ENCODE measurements around the gene HSPA2. TPM values are rescaled to one million over a fixed set of nuclear protein-coding genes. Genes with fewer than 3 reads are reported as not detected.
"Not testable (repeated sequence)": the region's sequence is repeated elsewhere in the genome, so short reads cannot be mapped to it uniquely, and the experiment has no call there.

Gene HSPA2
- total RNA-seq, 4 donors from 2014 or later: 196 to 334 (median 265) TPM

- TF ChIP-seq CTCF (IDR thresholded peaks at IDR 0.05) (peak; percentile 88 to 92 (median 92)), POLR2A (IDR thresholded peaks at IDR 0.05; ENCODE audit: low read depth) (no peak), POLR2AphosphoS5 (IDR thresholded peaks at IDR 0.05) (peak in 1 of 2 donors; percentile 31)
- H3K27me3 ChIP-seq: no peaks in the 10 kb centered on the region
- H3K9me3 ChIP-seq: no peaks in the 10 kb centered on the region
- intact Hi-C loops (cut with DNase I): loop anchor here (5.0 kb wide), 1 partner anchor 34 kb away; no protein-coding TSS in a partner anchor
- no peak for DNase-seq (ENCODE audit: extremely low spot score)
- H3K4me3 ChIP-seq: no peak overlapping the region
- H3K36me3 ChIP-seq: no peaks in the 10 kb centered on the region
- WGBS: 21% methylated on average over 4 of the region's 4 CpGs
- peaks cover 46 to 94% (median 85%) of the 10 kb centered on the region in 4 donors for H3K4me1 ChIP-seq
- H3K27ac ChIP-seq (replicated peaks in 1 of 4): peak overlapping the region in 2 of 4 donors; percentile 18 to 64
These were observed 29.5 kb upstream of the HSPA2 start for GRCh38 chr14:64510825-64511671.

- H3K27me3 ChIP-seq: no peaks in the 10 kb centered on the region
- no peak overlapping the region for H3K4me3 ChIP-seq
- 94% methylated on average over 2 of the region's 2 CpGs for WGBS
- no peaks in the 10 kb centered on the region for H3K9me3 ChIP-seq
- DNase-seq (ENCODE audit: extremely low spot score): no peak
- H3K27ac ChIP-seq (replicated peaks in 1 of 4): no peak overlapping the region
- intact Hi-C loops (cut with DNase I): loop anchor here (5.0 kb wide), 1 partner anchor 36 kb away; no protein-coding TSS in a partner anchor
- peaks cover 29 to 86% (median 70%) of the 10 kb centered on the region in 4 donors for H3K4me1 ChIP-seq
- no peaks in the 10 kb centered on the region for H3K36me3 ChIP-seq
- TF ChIP-seq EP300 (IDR thresholded peaks at IDR 0.05): no peak
- TF ChIP-seq POLR2A (IDR thresholded peaks at IDR 0.05; ENCODE audit: low read depth): no peak
- TF ChIP-seq POLR2AphosphoS5 (IDR thresholded peaks at IDR 0.05): no peak
- TF ChIP-seq CTCF (IDR thresholded peaks at IDR 0.05): no peak
These were observed 27.3 kb upstream of the HSPA2 start for GRCh38 chr14:64513271-64513670.

GRCh38 chr14:64515053-64515452, 25.5 kb upstream of the HSPA2 start:
- no peak for DNase-seq (ENCODE audit: extremely low spot score)
- intact Hi-C loops (cut with DNase I): no loop called here
- no peaks in the 10 kb centered on the region for H3K27me3 ChIP-seq
- no peak overlapping the region for H3K27ac ChIP-seq (replicated peaks in 1 of 4)
- WGBS: 64% methylated on average over 1 of the region's 1 CpG
- H3K36me3 ChIP-seq: no peaks in the 10 kb centered on the region
- TF ChIP-seq CTCF (IDR thresholded peaks at IDR 0.05) (no peak), POLR2A (IDR thresholded peaks at IDR 0.05; ENCODE audit: low read depth) (no peak), POLR2AphosphoS5 (IDR thresholded peaks at IDR 0.05) (no peak), EP300 (IDR thresholded peaks at IDR 0.05) (no peak)
- peaks cover 29 to 70% (median 56%) of the 10 kb centered on the region in 4 donors for H3K4me1 ChIP-seq
- H3K9me3 ChIP-seq: no peaks in the 10 kb centered on the region
- no peak overlapping the region for H3K4me3 ChIP-seq

- Histone ChIP-seq H3K27ac (replicated peaks in 1 of 4) (no peak overlapping the region), H3K9me3 (no peaks in the 10 kb centered on the region), H3K27me3 (no peaks in the 10 kb centered on the region), H3K4me3 (no peak overlapping the region), H3K36me3 (peaks cover 4 to 8% (median 6%) of the 10 kb centered on the region in 4 donors), H3K4me1 (peaks cover 14 to 56% (median 37%) of the 10 kb centered on the region in 4 donors)
- no peak for TF ChIP-seq CTCF (IDR thresholded peaks at IDR 0.05)
- WGBS: 88% methylated on average over 1 of the region's 1 CpG
- intact Hi-C loops (cut with DNase I): no loop called here
- no peak for DNase-seq (ENCODE audit: extremely low spot score)
These were observed 23.6 kb upstream of the HSPA2 start for GRCh38 chr14:64516969-64517368.

- H3K27me3 ChIP-seq: not testable (repeated sequence)
These were observed 22.9 kb upstream of the HSPA2 start for GRCh38 chr14:64517667-64518066.

More at GRCh38 chr14:64517667-64518066, 22.9 kb upstream of the HSPA2 start:
- H3K4me3 ChIP-seq; intact Hi-C loops (cut with DNase I); H3K9me3 ChIP-seq; DNase-seq (ENCODE audit: extremely low spot score); H3K27ac ChIP-seq (replicated peaks in 1 of 4): not testable (repeated sequence)
- Histone ChIP-seq H3K4me1 (peaks cover 10 to 49% (median 30%) of the 10 kb centered on the region in 4 donors), H3K36me3 (peaks cover 8 to 15% (median 13%) of the 10 kb centered on the region in 4 donors)
- 80% methylated on average over 6 of the region's 6 CpGs for WGBS
